ENCODE data around the gene NAALADL2.

NAALADL2 gene

DNA sequence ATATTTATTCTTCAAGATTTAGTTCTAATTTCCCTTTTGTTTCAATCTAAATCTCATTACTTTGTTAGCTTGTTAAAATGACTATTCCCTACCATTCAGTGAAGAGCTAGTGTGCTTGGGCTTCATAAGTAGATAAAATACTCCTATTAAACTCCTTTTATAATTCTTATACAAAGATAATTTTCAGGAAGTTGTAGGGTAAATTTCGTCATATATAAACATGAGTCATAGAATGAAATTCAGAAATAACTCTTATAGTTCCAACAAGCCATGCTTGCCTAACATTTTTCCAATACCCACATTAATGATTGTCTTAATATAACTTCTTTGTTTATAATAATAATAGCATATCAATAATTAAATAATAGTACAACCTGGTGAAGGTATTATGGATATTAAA, 407.3 kb downstream of the NAALADL2 start:
- no peaks in the 10 kb centered on the region for H3K9me3 ChIP-seq (ENCODE audit: low read length)
- no peaks in the 10 kb centered on the region for H3K9me2 ChIP-seq (ENCODE audit: low read depth, low read length)
- H3K4me1 ChIP-seq (ENCODE audit: insufficient read depth, low read length, severe bottlenecking), result peaks cover 6% of the 10 kb centered on the region
- TF ChIP-seq, protein P1, sequence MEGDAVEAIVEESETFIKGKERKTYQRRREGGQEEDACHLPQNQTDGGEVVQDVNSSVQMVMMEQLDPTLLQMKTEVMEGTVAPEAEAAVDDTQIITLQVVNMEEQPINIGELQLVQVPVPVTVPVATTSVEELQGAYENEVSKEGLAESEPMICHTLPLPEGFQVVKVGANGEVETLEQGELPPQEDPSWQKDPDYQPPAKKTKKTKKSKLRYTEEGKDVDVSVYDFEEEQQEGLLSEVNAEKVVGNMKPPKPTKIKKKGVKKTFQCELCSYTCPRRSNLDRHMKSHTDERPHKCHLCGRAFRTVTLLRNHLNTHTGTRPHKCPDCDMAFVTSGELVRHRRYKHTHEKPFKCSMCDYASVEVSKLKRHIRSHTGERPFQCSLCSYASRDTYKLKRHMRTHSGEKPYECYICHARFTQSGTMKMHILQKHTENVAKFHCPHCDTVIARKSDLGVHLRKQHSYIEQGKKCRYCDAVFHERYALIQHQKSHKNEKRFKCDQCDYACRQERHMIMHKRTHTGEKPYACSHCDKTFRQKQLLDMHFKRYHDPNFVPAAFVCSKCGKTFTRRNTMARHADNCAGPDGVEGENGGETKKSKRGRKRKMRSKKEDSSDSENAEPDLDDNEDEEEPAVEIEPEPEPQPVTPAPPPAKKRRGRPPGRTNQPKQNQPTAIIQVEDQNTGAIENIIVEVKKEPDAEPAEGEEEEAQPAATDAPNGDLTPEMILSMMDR (IDR thresholded peaks at IDR 0.05; ENCODE audit: low read length), result no peak
- TF ChIP-seq EZH2 (IDR thresholded peaks at IDR 0.05; ENCODE audit: borderline replicate concordance, low read length), result no peak
- no peaks in the 10 kb centered on the region for H3K27me3 ChIP-seq (ENCODE audit: insufficient read depth, low read length)
- H3F3A ChIP-seq (ENCODE audit: insufficient read depth, low read length), result no peaks in the 10 kb centered on the region
- H3K27ac ChIP-seq (ENCODE audit: low read depth, low read length, poor library complexity, severe bottlenecking), result no peak overlapping the region
- H3K36me3 ChIP-seq (ENCODE audit: insufficient read depth, low read length), result peaks cover 17% of the 10 kb centered on the region
- H3K4me2 ChIP-seq (ENCODE audit: low read length), result no peak overlapping the region
- H4K20me1 ChIP-seq (ENCODE audit: insufficient read depth, low read length), result no peaks in the 10 kb centered on the region
- H3K9ac ChIP-seq (ENCODE audit: low read length), result no peak overlapping the region
- no peak overlapping the region for H3K4me3 ChIP-seq (ENCODE audit: low read depth, low read length, poor library complexity, severe bottlenecking)
- H2AFZ ChIP-seq (ENCODE audit: low read length), result no peak overlapping the region
- 0 out of 2 replicates have a peak, but pooled peaks cover 8% of the 10 kb centered on the region for H3K79me2 ChIP-seq (ENCODE audit: insufficient read depth, low read length)

DNA sequence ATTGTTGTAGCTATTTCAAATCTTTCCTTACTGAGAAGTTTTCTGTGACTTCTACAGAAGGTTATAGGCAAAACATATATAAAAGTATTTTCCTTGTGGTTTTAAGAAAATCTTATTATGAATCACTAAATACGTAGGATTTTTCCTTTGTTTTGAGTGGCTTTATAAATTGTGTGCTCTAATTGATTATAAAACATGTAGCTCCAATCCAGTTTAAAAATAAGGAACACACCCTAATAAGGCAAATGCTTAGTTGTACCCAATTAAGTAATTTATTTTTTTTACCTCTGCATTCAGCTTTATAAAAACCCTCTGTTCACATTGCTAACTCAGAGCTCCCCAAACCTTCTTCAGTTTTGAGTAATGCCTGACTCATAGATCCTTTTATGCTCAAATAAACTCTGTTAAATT, 408.0 kb downstream of the NAALADL2 start:
- Histone ChIP-seq H3K9ac (ENCODE audit: low read length) (no peak overlapping the region), H3K4me2 (ENCODE audit: low read length) (no peak overlapping the region), H2AFZ (ENCODE audit: low read length) (no peak overlapping the region), H3K27me3 (ENCODE audit: insufficient read depth, low read length) (no peaks in the 10 kb centered on the region), H3K9me2 (ENCODE audit: low read depth, low read length) (no peaks in the 10 kb centered on the region), H3K4me1 (ENCODE audit: insufficient read depth, low read length, severe bottlenecking) (peaks cover 6% of the 10 kb centered on the region), H3K36me3 (ENCODE audit: insufficient read depth, low read length) (peaks cover 17% of the 10 kb centered on the region), H3K9me3 (ENCODE audit: low read length) (no peaks in the 10 kb centered on the region), H3F3A (ENCODE audit: insufficient read depth, low read length) (no peaks in the 10 kb centered on the region), H3K27ac (ENCODE audit: low read depth, low read length, poor library complexity, severe bottlenecking) (no peak overlapping the region), H4K20me1 (ENCODE audit: insufficient read depth, low read length) (no peaks in the 10 kb centered on the region), H3K79me2 (ENCODE audit: insufficient read depth, low read length) (peaks cover 11% of the 10 kb centered on the region; the same call in 1 of the 2 replicates), H3K4me3 (ENCODE audit: low read depth, low read length, poor library complexity, severe bottlenecking) (no peak overlapping the region)
- TF ChIP-seq, protein P1 (IDR thresholded peaks at IDR 0.05; ENCODE audit: low read length), result no peak
- TF ChIP-seq EZH2 (IDR thresholded peaks at IDR 0.05; ENCODE audit: borderline replicate concordance, low read length), result no peak

DNA sequence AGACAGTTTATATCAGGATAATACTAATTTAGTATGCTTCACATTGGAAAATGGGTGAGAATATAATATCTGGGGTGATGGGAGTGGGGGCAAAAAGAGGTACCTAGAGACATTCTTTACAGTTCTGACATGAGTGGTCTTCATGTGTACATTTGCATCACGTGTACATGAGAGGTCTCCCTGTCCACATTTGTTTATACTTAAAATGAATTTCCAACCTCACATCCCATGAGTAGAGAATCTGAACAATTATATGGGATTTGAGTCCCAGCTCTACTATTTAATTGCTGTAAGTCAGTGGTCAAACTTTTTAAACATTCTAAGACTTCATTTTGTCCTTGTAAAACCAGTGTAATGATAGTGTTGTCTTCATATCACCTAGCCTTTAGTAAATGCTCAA, 408.4 kb downstream of the NAALADL2 start:
- Histone ChIP-seq H3F3A (ENCODE audit: insufficient read depth, low read length) (no peaks in the 10 kb centered on the region), H3K9me3 (ENCODE audit: low read length) (no peaks in the 10 kb centered on the region), H2AFZ (ENCODE audit: low read length) (no peak overlapping the region), H3K9me2 (ENCODE audit: low read depth, low read length) (no peaks in the 10 kb centered on the region), H3K36me3 (ENCODE audit: insufficient read depth, low read length) (peaks cover 17% of the 10 kb centered on the region), H3K4me1 (ENCODE audit: insufficient read depth, low read length, severe bottlenecking) (peaks cover 6% of the 10 kb centered on the region), H3K27me3 (ENCODE audit: insufficient read depth, low read length) (no peaks in the 10 kb centered on the region), H3K4me3 (ENCODE audit: low read depth, low read length, poor library complexity, severe bottlenecking) (no peak overlapping the region), H3K79me2 (ENCODE audit: insufficient read depth, low read length) (peaks cover 16% of the 10 kb centered on the region), H3K27ac (ENCODE audit: low read depth, low read length, poor library complexity, severe bottlenecking) (no peak overlapping the region), H3K4me2 (ENCODE audit: low read length) (no peak overlapping the region), H4K20me1 (ENCODE audit: insufficient read depth, low read length) (no peaks in the 10 kb centered on the region), H3K9ac (ENCODE audit: low read length) (no peak overlapping the region)
- TF ChIP-seq, protein P1 (IDR thresholded peaks at IDR 0.05; ENCODE audit: low read length), result no peak
- TF ChIP-seq EZH2 (IDR thresholded peaks at IDR 0.05; ENCODE audit: borderline replicate concordance, low read length), result no peak

Measured in OCI-LY1 (cell line).